ENCODE results near the gene NKD2. TPM values are rescaled to one million over a fixed set of nuclear protein-coding genes. Genes with fewer than 3 reads are reported as not detected.

Gene NKD2
- total and polyA plus RNA-seq, 2 of the 4 experiments (the other 2 are of a cell fraction) = not detected

GRCh38 chr5:1002271-1002546, 6.4 kb upstream of the NKD2 start:
- Histone ChIP-seq H3K14ac (replicated peaks; ENCODE audit: low read depth, low read length) (no peak overlapping the region), H2BK120ac (ENCODE audit: low read depth, low read length) (no peak overlapping the region), H3K79me1 (ENCODE audit: low read depth in 1 of 2, low read length in 2 of 2) (no peaks in the 10 kb centered on the region), H3K4ac (ENCODE audit: low read depth, low read length) (no peak overlapping the region), H3K27me3 (ENCODE audit: control insufficient read depth, insufficient read depth, low read length) (peaks cover 60% of the 10 kb centered on the region), H3K9ac (ENCODE audit: low read depth, low read length) (no peak overlapping the region), H3K4me2 (ENCODE audit: low read depth, low read length) (no peak overlapping the region), H3K4me3 (ENCODE audit: insufficient read depth, low read depth, low read length) (no peak overlapping the region), H3K4me1 (ENCODE audit: control insufficient read depth, insufficient read depth, low read length) (peaks cover 3% of the 10 kb centered on the region; the same call in 1 of the 2 replicates), H3K36me3 (ENCODE audit: control insufficient read depth, insufficient read depth, low read length) (no peaks in the 10 kb centered on the region), H2AK5ac (ENCODE audit: low read depth, low read length) (no peak overlapping the region), H3K9me3 (ENCODE audit: control insufficient read depth, insufficient read depth, low read length) (no peaks in the 10 kb centered on the region), H3K56ac (ENCODE audit: extremely low read depth, insufficient read depth, low read length) (no peak overlapping the region), H3K27ac (ENCODE audit: insufficient read depth, low read length) (no peak overlapping the region), H3K18ac (ENCODE audit: low read depth, low read length) (no peak overlapping the region), H2AFZ (replicated peaks; ENCODE audit: low read length, poor library complexity) (no peak overlapping the region), H4K20me1 (ENCODE audit: insufficient read depth, low read length) (no peaks in the 10 kb centered on the region), H2BK5ac (ENCODE audit: low read depth, low read length, poor library complexity, severe bottlenecking) (no peak overlapping the region), H3K9me1 (ENCODE audit: insufficient read depth, low read length) (no peaks in the 10 kb centered on the region), H4K91ac (ENCODE audit: insufficient read depth, low read depth, low read length) (no peak overlapping the region), H2AK9ac (replicated peaks; ENCODE audit: low read depth, low read length, poor library complexity) (no peak overlapping the region), H2BK20ac (ENCODE audit: low read depth, low read length) (no peak overlapping the region), H3K23ac (ENCODE audit: low read depth, low read length) (no peak overlapping the region), H2BK15ac (ENCODE audit: low read depth, low read length) (no peak overlapping the region), H4K8ac (ENCODE audit: low read depth in 2 of 2, low read length in 2 of 2) (no peak overlapping the region), H4K5ac (ENCODE audit: low read depth, low read length) (no peak overlapping the region)
- WGBS, 2 experiments (ENCODE audit: extremely low coverage in 2 of 2, insufficient read length in 1 of 2) = no CpG with 5 or more reads among the region's 4 CpGs
- ChIA-PET CTCF (no interaction called here), POLR2A (ENCODE audit: unreplicated experiment) (no interaction called here)
- no peak for ATAC-seq (ENCODE audit: low read depth)
- dilution Hi-C loops (cut with HindIII; ENCODE audit: low sequenced_read_pairs, unreplicated experiment) (no loop called here), in situ Hi-C loops (cut with MboI; ENCODE audit: low sequenced_read_pairs) (no loop called here), intact Hi-C loops (cut with micrococcal nuclease) (loop anchor here (10.0 kb wide), 1 partner anchor 113 kb away; the partner anchor contains the start of gene SLC12A7)
- DNase-seq = no peak
- BruUV-seq (replicated peaks) = no TSS peak
- no peak for TF ChIP-seq CHD1 (IDR thresholded peaks at IDR 0.05; ENCODE audit: low read depth, low read length)
- TF ChIP-seq MAZ (IDR thresholded peaks at IDR 0.05; ENCODE audit: borderline replicate concordance, low read depth, low read length) = no peak
- TF ChIP-seq, protein P1, sequence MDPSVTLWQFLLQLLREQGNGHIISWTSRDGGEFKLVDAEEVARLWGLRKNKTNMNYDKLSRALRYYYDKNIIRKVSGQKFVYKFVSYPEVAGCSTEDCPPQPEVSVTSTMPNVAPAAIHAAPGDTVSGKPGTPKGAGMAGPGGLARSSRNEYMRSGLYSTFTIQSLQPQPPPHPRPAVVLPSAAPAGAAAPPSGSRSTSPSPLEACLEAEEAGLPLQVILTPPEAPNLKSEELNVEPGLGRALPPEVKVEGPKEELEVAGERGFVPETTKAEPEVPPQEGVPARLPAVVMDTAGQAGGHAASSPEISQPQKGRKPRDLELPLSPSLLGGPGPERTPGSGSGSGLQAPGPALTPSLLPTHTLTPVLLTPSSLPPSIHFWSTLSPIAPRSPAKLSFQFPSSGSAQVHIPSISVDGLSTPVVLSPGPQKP (IDR thresholded peaks at IDR 0.05; ENCODE audit: borderline replicate concordance, low read depth, low read length) = no peak
- no peak for TF ChIP-seq USF2 (IDR thresholded peaks at IDR 0.05; ENCODE audit: low read depth, low read length)
- TF ChIP-seq RFX5 (IDR thresholded peaks at IDR 0.05; ENCODE audit: low read depth, low read length) = no peak
- no peak for TF ChIP-seq MXI1 (IDR thresholded peaks at IDR 0.05; ENCODE audit: borderline replicate concordance, low read depth, low read length)
- no peak for TF ChIP-seq POLR2A (IDR thresholded peaks at IDR 0.05; ENCODE audit: low read depth, low read length)
- TF ChIP-seq SMC3 (IDR thresholded peaks at IDR 0.05; ENCODE audit: low read depth, low read length) = no peak
- no peak for TF ChIP-seq NFE2L2 (IDR thresholded peaks at IDR 0.05; ENCODE audit: low read depth, low read length)
- no peak for TF ChIP-seq BHLHE40 (IDR thresholded peaks at IDR 0.05; ENCODE audit: low read depth, low read length)
- no peak for TF ChIP-seq FOS (IDR thresholded peaks at IDR 0.05; ENCODE audit: low read depth, low read length)
- TF ChIP-seq MAFK (IDR thresholded peaks at IDR 0.05; ENCODE audit: low read depth, low read length) = no peak

Measured in IMR-90 (cell line).